Measurements from ENCODE around the gene NME9.

The NME9 gene

GRCh38 chr3:138359919-138360868, 30.5 kb upstream of the NME9 start:
- no peak overlapping the region for H3K9ac ChIP-seq (ENCODE audit: low read length)

GRCh38 chr3:138359148-138359918, 29.7 kb upstream of the NME9 start:
- H3K27me3 ChIP-seq (ENCODE audit: control insufficient read depth, insufficient read depth, low read length) = no peaks in the 10 kb centered on the region

More at GRCh38 chr3:138359919-138360868, 30.5 kb upstream of the NME9 start:
- H3K27me3 ChIP-seq (ENCODE audit: control insufficient read depth, insufficient read depth, low read length) = no peaks in the 10 kb centered on the region
- no peak overlapping the region for H3K27ac ChIP-seq (ENCODE audit: low read length)
- H3K9me3 ChIP-seq (ENCODE audit: control insufficient read depth, low read depth, low read length) = no peaks in the 10 kb centered on the region
- no peaks in the 10 kb centered on the region for H3K36me3 ChIP-seq (ENCODE audit: control insufficient read depth, low read depth, low read length)
- no peak overlapping the region for H3K4me3 ChIP-seq (ENCODE audit: low read length)
- H3K4me1 ChIP-seq (ENCODE audit: control insufficient read depth, low read depth, low read length) = no peaks in the 10 kb centered on the region

GRCh38 chr3:138356730-138357405, 27.2 kb upstream of the NME9 start:
- no peaks in the 10 kb centered on the region for H3K36me3 ChIP-seq (ENCODE audit: control insufficient read depth, low read depth, low read length)
- H3K27me3 ChIP-seq (ENCODE audit: control insufficient read depth, insufficient read depth, low read length) = no peaks in the 10 kb centered on the region
- no peak overlapping the region for H3K9ac ChIP-seq (ENCODE audit: low read length)
- H3K4me3 ChIP-seq (ENCODE audit: low read length) = no peak overlapping the region
- no peak overlapping the region for H3K27ac ChIP-seq (ENCODE audit: low read length)
- H3K4me1 ChIP-seq (ENCODE audit: control insufficient read depth, low read depth, low read length) = no peaks in the 10 kb centered on the region
- H3K9me3 ChIP-seq (ENCODE audit: control insufficient read depth, low read depth, low read length) = no peaks in the 10 kb centered on the region

More at GRCh38 chr3:138359148-138359918, 29.7 kb upstream of the NME9 start:
- no peaks in the 10 kb centered on the region for H3K9me3 ChIP-seq (ENCODE audit: control insufficient read depth, low read depth, low read length)
- H3K4me1 ChIP-seq (ENCODE audit: control insufficient read depth, low read depth, low read length) = no peaks in the 10 kb centered on the region
- no peak overlapping the region for H3K27ac ChIP-seq (ENCODE audit: low read length)
- H3K4me3 ChIP-seq (ENCODE audit: low read length) = no peak overlapping the region
- no peak overlapping the region for H3K9ac ChIP-seq (ENCODE audit: low read length)
- no peaks in the 10 kb centered on the region for H3K36me3 ChIP-seq (ENCODE audit: control insufficient read depth, low read depth, low read length)

- H3K27ac ChIP-seq (ENCODE audit: low read length) = no peak overlapping the region
- no peak overlapping the region for H3K4me3 ChIP-seq (ENCODE audit: low read length)
- H3K9me3 ChIP-seq (ENCODE audit: control insufficient read depth, low read depth, low read length) = no peaks in the 10 kb centered on the region
- H3K27me3 ChIP-seq (ENCODE audit: control insufficient read depth, insufficient read depth, low read length) = no peaks in the 10 kb centered on the region
- no peaks in the 10 kb centered on the region for H3K4me1 ChIP-seq (ENCODE audit: control insufficient read depth, low read depth, low read length)
- no peak overlapping the region for H3K9ac ChIP-seq (ENCODE audit: low read length)
- no peaks in the 10 kb centered on the region for H3K36me3 ChIP-seq (ENCODE audit: control insufficient read depth, low read depth, low read length)
Measured at GRCh38 chr3:138355071-138355470, 25.4 kb upstream of the NME9 start.

GRCh38 chr3:138354376-138354775, 24.7 kb upstream of the NME9 start:
- H3K4me1 ChIP-seq (ENCODE audit: control insufficient read depth, low read depth, low read length) = no peaks in the 10 kb centered on the region
- H3K9me3 ChIP-seq (ENCODE audit: control insufficient read depth, low read depth, low read length) = no peaks in the 10 kb centered on the region
- H3K4me3 ChIP-seq (ENCODE audit: low read length) = no peak overlapping the region
- no peak overlapping the region for H3K27ac ChIP-seq (ENCODE audit: low read length)
- H3K27me3 ChIP-seq (ENCODE audit: control insufficient read depth, insufficient read depth, low read length) = no peaks in the 10 kb centered on the region
- no peak overlapping the region for H3K9ac ChIP-seq (ENCODE audit: low read length)
- no peaks in the 10 kb centered on the region for H3K36me3 ChIP-seq (ENCODE audit: control insufficient read depth, low read depth, low read length)

- Histone ChIP-seq H3K27me3 (ENCODE audit: control insufficient read depth, insufficient read depth, low read length) (peaks cover 3% of the 10 kb centered on the region), H3K27ac (ENCODE audit: low read length) (no peak overlapping the region), H3K36me3 (ENCODE audit: control insufficient read depth, low read depth, low read length) (no peaks in the 10 kb centered on the region), H3K9ac (ENCODE audit: low read length) (no peak overlapping the region), H3K9me3 (ENCODE audit: control insufficient read depth, low read depth, low read length) (no peaks in the 10 kb centered on the region), H3K4me3 (ENCODE audit: low read length) (no peak overlapping the region), H3K4me1 (ENCODE audit: control insufficient read depth, low read depth, low read length) (no peaks in the 10 kb centered on the region)
Measured at GRCh38 chr3:138351916-138352550, 22.4 kb upstream of the NME9 start.

- Histone ChIP-seq H3K27ac (ENCODE audit: low read length) (no peak overlapping the region), H3K27me3 (ENCODE audit: control insufficient read depth, insufficient read depth, low read length) (peaks cover 9% of the 10 kb centered on the region), H3K36me3 (ENCODE audit: control insufficient read depth, low read depth, low read length) (no peaks in the 10 kb centered on the region), H3K9ac (ENCODE audit: low read length) (no peak overlapping the region), H3K9me3 (ENCODE audit: control insufficient read depth, low read depth, low read length) (no peaks in the 10 kb centered on the region), H3K4me1 (ENCODE audit: control insufficient read depth, low read depth, low read length) (no peaks in the 10 kb centered on the region), H3K4me3 (ENCODE audit: low read length) (no peak overlapping the region)
Measured at GRCh38 chr3:138351151-138351550, 21.5 kb upstream of the NME9 start.

GRCh38 chr3:138349926-138350665, 20.4 kb upstream of the NME9 start:
- no peaks in the 10 kb centered on the region for H3K36me3 ChIP-seq (ENCODE audit: control insufficient read depth, low read depth, low read length)
- H3K27ac ChIP-seq (ENCODE audit: low read length) = no peak overlapping the region
- no peaks in the 10 kb centered on the region for H3K4me1 ChIP-seq (ENCODE audit: control insufficient read depth, low read depth, low read length)
- peaks cover 9% of the 10 kb centered on the region for H3K27me3 ChIP-seq (ENCODE audit: control insufficient read depth, insufficient read depth, low read length)
- H3K9me3 ChIP-seq (ENCODE audit: control insufficient read depth, low read depth, low read length) = no peaks in the 10 kb centered on the region
- H3K9ac ChIP-seq (ENCODE audit: low read length) = no peak overlapping the region
- H3K4me3 ChIP-seq (ENCODE audit: low read length) = no peak overlapping the region

GRCh38 chr3:138348754-138349739, 19.4 kb upstream of the NME9 start:
- Histone ChIP-seq H3K4me1 (ENCODE audit: control insufficient read depth, low read depth, low read length) (no peaks in the 10 kb centered on the region), H3K9ac (ENCODE audit: low read length) (peak overlapping the region; percentile 43), H3K36me3 (ENCODE audit: control insufficient read depth, low read depth, low read length) (no peaks in the 10 kb centered on the region), H3K4me3 (ENCODE audit: low read length) (peak overlapping the region; percentile 75), H3K27ac (ENCODE audit: low read length) (no peak overlapping the region), H3K27me3 (ENCODE audit: control insufficient read depth, insufficient read depth, low read length) (peaks cover 9% of the 10 kb centered on the region), H3K9me3 (ENCODE audit: control insufficient read depth, low read depth, low read length) (no peaks in the 10 kb centered on the region)
